Measurements from ENCODE around the gene PIK3R3. TPM values are rescaled to one million over a fixed set of nuclear protein-coding genes. Genes with fewer than 3 reads are reported as not detected.
A peak's percentile ranks its signal among the peaks of the same experiment; 100 is the strongest.

Gene PIK3R3
- total and polyA plus RNA-seq, 9 of the 15 experiments (the other 6 are each of a cell fraction or from before 2014, with no cell fraction given) = 1.4 to 7.7 (median 4.6) TPM

DNA sequence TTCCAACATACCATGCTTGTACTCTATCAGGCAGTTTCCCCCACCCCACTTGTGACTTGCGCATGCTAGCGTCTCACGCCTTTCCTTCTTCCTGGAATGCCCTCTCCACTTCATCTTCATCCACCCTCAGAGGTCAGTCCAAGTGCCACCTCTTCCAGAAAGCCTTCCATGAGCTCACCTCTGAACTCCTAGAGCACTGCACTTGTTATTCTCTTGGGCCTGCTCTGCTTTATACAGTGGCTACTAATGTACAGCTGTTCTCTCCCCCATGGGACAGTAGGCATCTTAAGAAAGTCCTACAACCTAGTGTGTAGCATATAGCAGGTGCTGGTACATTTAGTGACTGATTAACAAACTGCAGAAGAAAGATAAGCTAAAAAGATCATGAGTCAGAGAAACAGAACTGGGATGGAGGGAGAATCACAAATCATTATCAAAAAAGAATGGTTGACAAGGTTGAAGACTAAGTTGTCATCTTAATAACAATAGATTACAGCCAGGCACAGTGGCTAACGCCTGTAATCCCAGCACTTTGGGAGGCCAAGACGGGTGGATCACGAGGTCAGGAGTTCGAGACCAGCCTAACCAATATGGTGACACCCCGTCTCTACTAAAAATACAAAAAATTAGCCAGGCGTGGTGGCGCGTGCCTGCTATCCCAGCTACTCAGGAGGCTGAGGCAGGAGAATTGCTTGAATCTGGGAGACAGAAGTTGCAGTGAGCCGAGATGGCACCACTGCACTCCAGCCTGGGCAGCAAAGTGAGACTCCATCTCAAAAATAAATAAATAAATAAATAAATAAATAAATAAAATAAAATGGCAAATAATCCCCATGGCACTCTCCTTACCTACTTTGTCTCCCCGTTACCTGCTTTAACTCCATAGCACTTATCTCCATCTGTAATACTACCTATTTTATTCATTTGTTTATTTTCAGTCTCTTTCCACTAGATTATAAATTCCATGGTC, 26.2 kb upstream of the PIK3R3 start (continued):
- TF ChIP-seq, protein P1, sequence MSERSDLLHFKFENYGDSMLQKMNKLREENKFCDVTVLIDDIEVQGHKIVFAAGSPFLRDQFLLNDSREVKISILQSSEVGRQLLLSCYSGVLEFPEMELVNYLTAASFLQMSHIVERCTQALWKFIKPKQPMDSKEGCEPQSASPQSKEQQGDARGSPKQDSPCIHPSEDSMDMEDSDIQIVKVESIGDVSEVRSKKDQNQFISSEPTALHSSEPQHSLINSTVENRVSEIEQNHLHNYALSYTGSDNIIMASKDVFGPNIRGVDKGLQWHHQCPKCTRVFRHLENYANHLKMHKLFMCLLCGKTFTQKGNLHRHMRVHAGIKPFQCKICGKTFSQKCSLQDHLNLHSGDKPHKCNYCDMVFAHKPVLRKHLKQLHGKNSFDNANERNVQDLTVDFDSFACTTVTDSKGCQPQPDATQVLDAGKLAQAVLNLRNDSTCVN (CRISPR knock-in tag; IDR thresholded peaks at IDR 0.05) = no peak
- peak; percentile 58 for TF ChIP-seq SMAD1 (IDR thresholded peaks at IDR 0.05; ENCODE audit: low read depth, low read length, partially characterized antibody)
- peak; percentile 99 for TF ChIP-seq ZFP36 (IDR thresholded peaks at IDR 0.05; ENCODE audit: low read depth, low read length, partially characterized antibody)
- TF ChIP-seq MYBL2 (IDR thresholded peaks at IDR 0.05; ENCODE audit: low read depth) = no peak; the same call in 1 of the 2 replicates
- TF ChIP-seq MYBL2 (CRISPR knock-in tag; IDR thresholded peaks at IDR 0.05; ENCODE audit: borderline replicate concordance) = no peak
- no peak for TF ChIP-seq ZC3H8 (IDR thresholded peaks at IDR 0.05)
- TF ChIP-seq CHCHD3 (CRISPR knock-in tag; IDR thresholded peaks at IDR 0.05) = no peak
- TF ChIP-seq ZNF79 (CRISPR knock-in tag; IDR thresholded peaks at IDR 0.05; ENCODE audit: low read depth) = no peak
- 0 out of 2 replicates have a peak, but pooled peaks have one; percentile 8 for TF ChIP-seq ZNF583 (CRISPR knock-in tag; IDR thresholded peaks at IDR 0.05)
- TF ChIP-seq, protein P2, sequence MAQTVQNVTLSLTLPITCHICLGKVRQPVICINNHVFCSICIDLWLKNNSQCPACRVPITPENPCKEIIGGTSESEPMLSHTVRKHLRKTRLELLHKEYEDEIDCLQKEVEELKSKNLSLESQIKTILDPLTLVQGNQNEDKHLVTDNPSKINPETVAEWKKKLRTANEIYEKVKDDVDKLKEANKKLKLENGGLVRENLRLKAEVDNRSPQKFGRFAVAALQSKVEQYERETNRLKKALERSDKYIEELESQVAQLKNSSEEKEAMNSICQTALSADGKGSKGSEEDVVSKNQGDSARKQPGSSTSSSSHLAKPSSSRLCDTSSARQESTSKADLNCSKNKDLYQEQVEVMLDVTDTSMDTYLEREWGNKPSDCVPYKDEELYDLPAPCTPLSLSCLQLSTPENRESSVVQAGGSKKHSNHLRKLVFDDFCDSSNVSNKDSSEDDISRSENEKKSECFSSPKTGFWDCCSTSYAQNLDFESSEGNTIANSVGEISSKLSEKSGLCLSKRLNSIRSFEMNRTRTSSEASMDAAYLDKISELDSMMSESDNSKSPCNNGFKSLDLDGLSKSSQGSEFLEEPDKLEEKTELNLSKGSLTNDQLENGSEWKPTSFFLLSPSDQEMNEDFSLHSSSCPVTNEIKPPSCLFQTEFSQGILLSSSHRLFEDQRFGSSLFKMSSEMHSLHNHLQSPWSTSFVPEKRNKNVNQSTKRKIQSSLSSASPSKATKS (CRISPR knock-in tag; IDR thresholded peaks at IDR 0.05) = no peak
- no peak for TF ChIP-seq ZNF217 (CRISPR knock-in tag; IDR thresholded peaks at IDR 0.05)
- TF ChIP-seq, protein P3, sequence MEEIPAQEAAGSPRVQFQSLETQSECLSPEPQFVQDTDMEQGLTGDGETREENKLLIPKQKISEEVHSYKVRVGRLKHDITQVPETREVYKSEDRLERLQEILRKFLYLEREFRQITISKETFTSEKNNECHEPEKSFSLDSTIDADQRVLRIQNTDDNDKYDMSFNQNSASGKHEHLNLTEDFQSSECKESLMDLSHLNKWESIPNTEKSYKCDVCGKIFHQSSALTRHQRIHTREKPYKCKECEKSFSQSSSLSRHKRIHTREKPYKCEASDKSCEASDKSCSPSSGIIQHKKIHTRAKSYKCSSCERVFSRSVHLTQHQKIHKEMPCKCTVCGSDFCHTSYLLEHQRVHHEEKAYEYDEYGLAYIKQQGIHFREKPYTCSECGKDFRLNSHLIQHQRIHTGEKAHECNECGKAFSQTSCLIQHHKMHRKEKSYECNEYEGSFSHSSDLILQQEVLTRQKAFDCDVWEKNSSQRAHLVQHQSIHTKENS (CRISPR knock-in tag; IDR thresholded peaks at IDR 0.05) = no peak
- peak; percentile 77 for TF ChIP-seq PHF20 (IDR thresholded peaks at IDR 0.05; ENCODE audit: partially characterized antibody)
- TF ChIP-seq ZNF444 (CRISPR knock-in tag; IDR thresholded peaks at IDR 0.05) = no peak
- TF ChIP-seq, protein P4, sequence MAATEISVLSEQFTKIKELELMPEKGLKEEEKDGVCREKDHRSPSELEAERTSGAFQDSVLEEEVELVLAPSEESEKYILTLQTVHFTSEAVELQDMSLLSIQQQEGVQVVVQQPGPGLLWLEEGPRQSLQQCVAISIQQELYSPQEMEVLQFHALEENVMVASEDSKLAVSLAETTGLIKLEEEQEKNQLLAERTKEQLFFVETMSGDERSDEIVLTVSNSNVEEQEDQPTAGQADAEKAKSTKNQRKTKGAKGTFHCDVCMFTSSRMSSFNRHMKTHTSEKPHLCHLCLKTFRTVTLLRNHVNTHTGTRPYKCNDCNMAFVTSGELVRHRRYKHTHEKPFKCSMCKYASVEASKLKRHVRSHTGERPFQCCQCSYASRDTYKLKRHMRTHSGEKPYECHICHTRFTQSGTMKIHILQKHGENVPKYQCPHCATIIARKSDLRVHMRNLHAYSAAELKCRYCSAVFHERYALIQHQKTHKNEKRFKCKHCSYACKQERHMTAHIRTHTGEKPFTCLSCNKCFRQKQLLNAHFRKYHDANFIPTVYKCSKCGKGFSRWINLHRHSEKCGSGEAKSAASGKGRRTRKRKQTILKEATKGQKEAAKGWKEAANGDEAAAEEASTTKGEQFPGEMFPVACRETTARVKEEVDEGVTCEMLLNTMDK (IDR thresholded peaks at IDR 0.05; ENCODE audit: borderline replicate concordance, insufficient read depth, low read depth, low read length, poor library complexity, severe bottlenecking) = no peak
- TF ChIP-seq TCF7L2 (IDR thresholded peaks at IDR 0.05; ENCODE audit: low read depth, low read length) = no peak
- no peak for TF ChIP-seq PHB (CRISPR knock-in tag; IDR thresholded peaks at IDR 0.05)
- TF ChIP-seq RNF2 (IDR thresholded peaks at IDR 0.05) = peak; percentile 78
- TF ChIP-seq, protein P5, sequence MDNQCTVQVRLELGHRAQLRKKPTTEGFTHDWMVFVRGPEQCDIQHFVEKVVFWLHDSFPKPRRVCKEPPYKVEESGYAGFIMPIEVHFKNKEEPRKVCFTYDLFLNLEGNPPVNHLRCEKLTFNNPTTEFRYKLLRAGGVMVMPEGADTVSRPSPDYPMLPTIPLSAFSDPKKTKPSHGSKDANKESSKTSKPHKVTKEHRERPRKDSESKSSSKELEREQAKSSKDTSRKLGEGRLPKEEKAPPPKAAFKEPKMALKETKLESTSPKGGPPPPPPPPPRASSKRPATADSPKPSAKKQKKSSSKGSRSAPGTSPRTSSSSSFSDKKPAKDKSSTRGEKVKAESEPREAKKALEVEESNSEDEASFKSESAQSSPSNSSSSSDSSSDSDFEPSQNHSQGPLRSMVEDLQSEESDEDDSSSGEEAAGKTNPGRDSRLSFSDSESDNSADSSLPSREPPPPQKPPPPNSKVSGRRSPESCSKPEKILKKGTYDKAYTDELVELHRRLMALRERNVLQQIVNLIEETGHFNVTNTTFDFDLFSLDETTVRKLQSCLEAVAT (IDR thresholded peaks at IDR 0.05) = no peak; a peak in 1 of 4 replicates
- no peak for TF ChIP-seq SUPT5H (IDR thresholded peaks at IDR 0.05)
- no peak for TF ChIP-seq HIVEP1 (CRISPR knock-in tag; IDR thresholded peaks at IDR 0.05)

Measured in K562 (cell line).